GM18858 (cell line): ENCODE results near the gene GBGT1.
"Not testable (repeated sequence)": the region's sequence is repeated elsewhere in the genome, so short reads cannot be mapped to it uniquely, and the experiment has no call there.

ENCODE experiments used
- ATAC-seq: cut with Tn5 transposase; IDR thresholded peaks from one replicate; pipeline ENCODE4 v1.9.1; 2021; ENCODE audit not compliant: unreplicated experiment

The GBGT1 gene

GRCh38 chr9:133199648-133200321 lies 36.1 kb upstream of the GBGT1 start:
- no peak for ATAC-seq

GRCh38 chr9:133195029-133195428 lies 31.3 kb upstream of the GBGT1 start:
- no peak for ATAC-seq

GRCh38 chr9:133194597-133194996 lies 30.9 kb upstream of the GBGT1 start:
- no peak for ATAC-seq

- no peak for ATAC-seq
Measured at GRCh38 chr9:133191989-133192388, 28.3 kb upstream of the GBGT1 start.

- ATAC-seq = no peak
Measured at GRCh38 chr9:133189826-133190225, 26.1 kb upstream of the GBGT1 start.

GRCh38 chr9:133188843-133189180 lies 25.1 kb upstream of the GBGT1 start:
- ATAC-seq = no peak

GRCh38 chr9:133188006-133188842 lies 24.5 kb upstream of the GBGT1 start:
- ATAC-seq = no peak

- no peak for ATAC-seq
Measured at GRCh38 chr9:133187561-133188005, 23.9 kb upstream of the GBGT1 start.

- ATAC-seq = no peak
Measured at GRCh38 chr9:133186736-133187135, 23.0 kb upstream of the GBGT1 start.

- no peak for ATAC-seq
Measured at GRCh38 chr9:133184971-133185370, 21.3 kb upstream of the GBGT1 start.

- no peak for ATAC-seq
Measured at GRCh38 chr9:133182151-133182550, 18.4 kb upstream of the GBGT1 start.

- no peak for ATAC-seq
Measured at GRCh38 chr9:133181561-133181960, 17.8 kb upstream of the GBGT1 start.

- ATAC-seq = no peak
Measured at GRCh38 chr9:133180953-133181352, 17.2 kb upstream of the GBGT1 start.

GRCh38 chr9:133173056-133173455 lies 9.3 kb upstream of the GBGT1 start:
- ATAC-seq = no peak

GRCh38 chr9:133171161-133171961 lies 7.6 kb upstream of the GBGT1 start:
- no peak for ATAC-seq

- ATAC-seq = no peak
Measured at GRCh38 chr9:133170716-133171115, 7.0 kb upstream of the GBGT1 start.

- not testable (repeated sequence) for ATAC-seq
Measured at GRCh38 chr9:133169687-133170086, 6.0 kb upstream of the GBGT1 start.

GRCh38 chr9:133169102-133169501 lies 5.4 kb upstream of the GBGT1 start:
- ATAC-seq = no peak

- ATAC-seq = no peak
Measured at GRCh38 chr9:133168432-133168831, 4.7 kb upstream of the GBGT1 start.

- ATAC-seq = no peak
Measured at GRCh38 chr9:133167769-133168168, 4.1 kb upstream of the GBGT1 start.

- no peak for ATAC-seq
Measured at GRCh38 chr9:133167096-133167730, 3.5 kb upstream of the GBGT1 start.
